CD4-positive, CD25-positive, alpha-beta regulatory T cell (primary cell): ENCODE data around the gene GPR141. TPM values are rescaled to one million over a fixed set of nuclear protein-coding genes. Genes with fewer than 3 reads are reported as not detected.

ENCODE experiments used
- ATAC-seq, 2 donors: fragments of 150-1000 bp; cut with Tn5 transposase; one replicate each; pipeline ENCODE4 v1.10.0; 2021; ENCODE audit warnings: low read depth in 2 of 2, moderate number of reproducible peaks in 2 of 2, moderate library complexity in 1 of 2
- DNase-seq, 3 donors: peaks; one replicate each; pipeline versions ENCODE4 v3.0.0 to v3.0.0-alpha.2; 2012 to 2022; ENCODE audit warnings: mixed read lengths in 1 of 3
- H3K27ac ChIP-seq: one replicate; pipeline ENCODE4 v1.7.0; 2013; ENCODE audit warnings: mild to moderate bottlenecking, low read length; ENCODE audit not compliant: insufficient read depth, poor library complexity, severe bottlenecking
- H3K27me3 ChIP-seq: one replicate; pipeline ENCODE4 v1.7.0; 2013; ENCODE audit warnings: low read length; ENCODE audit not compliant: control insufficient read depth, insufficient read depth
- H3K36me3 ChIP-seq: one replicate; pipeline ENCODE4 v1.7.0; 2013; ENCODE audit warnings: mild to moderate bottlenecking, low read length, moderate library complexity; ENCODE audit not compliant: control insufficient read depth, insufficient read depth
- H3K4me1 ChIP-seq: 2 replicates; pipeline ENCODE4 v1.7.0; 2013; ENCODE audit warnings: mild to moderate bottlenecking, low read length; ENCODE audit not compliant: insufficient read depth, control insufficient read depth, poor library complexity, severe bottlenecking
- H3K4me3 ChIP-seq: one replicate; pipeline ENCODE4 v1.7.0; 2013; ENCODE audit warnings: low read depth, mild to moderate bottlenecking, low read length, moderate library complexity
- H3K9me3 ChIP-seq, 2 experiments: 1 replicate in 1 of 2; 2 replicates in 1 of 2; pipeline ENCODE4 v1.7.0; 2013; ENCODE audit warnings: low read length in 2 of 2, mild to moderate bottlenecking in 1 of 2, moderate library complexity in 1 of 2; ENCODE audit not compliant: control insufficient read depth in 2 of 2
- H3K27ac Mint-ChIP-seq, 3 donors: one replicate each; pipeline ENCODE4 v1.8.0; 2020 to 2022; ENCODE audit warnings: mild to moderate bottlenecking in 3 of 3, mixed read lengths in 3 of 3, moderate library complexity in 2 of 3
- H3K27me3 Mint-ChIP-seq: one replicate; pipeline ENCODE4 v1.8.0; 2022; ENCODE audit warnings: mild to moderate bottlenecking, mixed read lengths
- H3K36me3 Mint-ChIP-seq: one replicate; pipeline ENCODE4 v1.8.0; 2020; ENCODE audit warnings: mixed read lengths
- H3K4me1 Mint-ChIP-seq, 4 donors: one replicate each; pipeline ENCODE4 v1.8.0; 2020 to 2022; ENCODE audit warnings: mixed read lengths in 4 of 4, mild to moderate bottlenecking in 1 of 4
- H3K4me3 Mint-ChIP-seq, 4 donors: one replicate each; pipeline ENCODE4 v1.8.0; 2020 to 2022; ENCODE audit warnings: mild to moderate bottlenecking in 4 of 4, mixed read lengths in 4 of 4, moderate library complexity in 3 of 4
- H3K9me3 Mint-ChIP-seq, 7 donors: one replicate each; pipeline ENCODE4 v1.8.0; 2020 to 2022; ENCODE audit warnings: mixed read lengths in 7 of 7, mild to moderate bottlenecking in 3 of 7, moderate library complexity in 2 of 7
- polyA plus RNA-seq, 4 donors: library from polyadenylated mRNA; unstranded; fragments of 300-500 nt; fragmentation: Illumina TruSeq; gene quantifications; one replicate each; pipeline ENCODE4 v1.2.3, GENCODE V29; 2021
- total RNA-seq: library from RNA; stranded (reverse); gene quantifications from one replicate; pipeline ENCODE4 v1.2.3, GENCODE V29; 2022

GPR141 gene
- total and polyA plus RNA-seq, 5 donors from 2014 or later = not detected

GRCh38 chr7:37671876-37672275 is 11.7 kb upstream of the GPR141 start:
- no peaks in the 10 kb centered on the region for H3K4me1 Mint-ChIP-seq

GRCh38 chr7:37672926-37673325 is 10.6 kb upstream of the GPR141 start:
- Mint-ChIP-seq H3K4me1 (no peaks in the 10 kb centered on the region), H3K27me3 (no peaks in the 10 kb centered on the region), H3K27ac (no peak overlapping the region), H3K9me3 (no peaks in the 10 kb centered on the region), H3K36me3 (no peaks in the 10 kb centered on the region), H3K4me3 (no peak overlapping the region)
- no peak overlapping the region for H3K27ac ChIP-seq
- H3K4me3 ChIP-seq = no peak overlapping the region
- no peaks in the 10 kb centered on the region for H3K4me1 ChIP-seq
- H3K36me3 ChIP-seq = no peaks in the 10 kb centered on the region
- DNase-seq = no peak
- ATAC-seq = no peak
- H3K9me3 ChIP-seq = no peaks in the 10 kb centered on the region
- H3K27me3 ChIP-seq = peaks cover 3% of the 10 kb centered on the region

More at GRCh38 chr7:37671876-37672275, 11.7 kb upstream of the GPR141 start:
- no peak for DNase-seq
- Mint-ChIP-seq H3K4me3 (no peak overlapping the region), H3K36me3 (no peaks in the 10 kb centered on the region), H3K9me3 (peaks cover 0 to under 1% (median 0%) of the 10 kb centered on the region in 7 donors), H3K27me3 (no peaks in the 10 kb centered on the region), H3K27ac (no peak overlapping the region)
- ATAC-seq = no peak
- Histone ChIP-seq H3K36me3 (no peaks in the 10 kb centered on the region), H3K27me3 (peaks cover 3% of the 10 kb centered on the region), H3K4me3 (no peak overlapping the region), H3K27ac (no peak overlapping the region), H3K4me1 (no peaks in the 10 kb centered on the region), H3K9me3 (no peaks in the 10 kb centered on the region)

- Histone ChIP-seq H3K4me1 (no peaks in the 10 kb centered on the region), H3K27ac (no peak overlapping the region), H3K27me3 (peaks cover 3% of the 10 kb centered on the region), H3K9me3 (no peaks in the 10 kb centered on the region), H3K4me3 (no peak overlapping the region), H3K36me3 (no peaks in the 10 kb centered on the region)
- Mint-ChIP-seq H3K27ac (no peak overlapping the region), H3K4me3 (no peak overlapping the region), H3K4me1 (no peaks in the 10 kb centered on the region), H3K27me3 (no peaks in the 10 kb centered on the region), H3K9me3 (no peaks in the 10 kb centered on the region), H3K36me3 (no peaks in the 10 kb centered on the region)
- no peak for ATAC-seq
- no peak for DNase-seq
These were observed 10.0 kb upstream of the GPR141 start for GRCh38 chr7:37673523-37673922.

- DNase-seq = no peak
- H3K27ac Mint-ChIP-seq = no peak overlapping the region
- no peak overlapping the region for H3K27ac ChIP-seq
- H3K9me3 ChIP-seq = no peaks in the 10 kb centered on the region
- H3K27me3 ChIP-seq = peaks cover 3% of the 10 kb centered on the region
- no peaks in the 10 kb centered on the region for H3K4me1 ChIP-seq
- H3K4me1 Mint-ChIP-seq = no peaks in the 10 kb centered on the region
- no peak for ATAC-seq
- no peak overlapping the region for H3K4me3 ChIP-seq
- no peaks in the 10 kb centered on the region for H3K9me3 Mint-ChIP-seq
- no peaks in the 10 kb centered on the region for H3K36me3 ChIP-seq
- no peaks in the 10 kb centered on the region for H3K27me3 Mint-ChIP-seq
- H3K4me3 Mint-ChIP-seq = no peak overlapping the region
- no peaks in the 10 kb centered on the region for H3K36me3 Mint-ChIP-seq
These were observed 9.0 kb upstream of the GPR141 start for GRCh38 chr7:37674531-37674930.

GRCh38 chr7:37675749-37676148 is 7.8 kb upstream of the GPR141 start:
- Mint-ChIP-seq H3K9me3 (no peaks in the 10 kb centered on the region), H3K27ac (no peak overlapping the region), H3K27me3 (peaks cover 1% of the 10 kb centered on the region), H3K4me3 (no peak overlapping the region), H3K36me3 (no peaks in the 10 kb centered on the region), H3K4me1 (no peaks in the 10 kb centered on the region)
- Histone ChIP-seq H3K27ac (no peak overlapping the region), H3K4me1 (no peaks in the 10 kb centered on the region), H3K9me3 (no peaks in the 10 kb centered on the region), H3K36me3 (no peaks in the 10 kb centered on the region), H3K27me3 (peaks cover 3% of the 10 kb centered on the region), H3K4me3 (no peak overlapping the region)
- ATAC-seq (no peak), DNase-seq (no peak)

GRCh38 chr7:37684927-37685326 is 1.4 kb downstream of the GPR141 start:
- H3K4me3 ChIP-seq = no peak overlapping the region

GRCh38 chr7:37686556-37687345 is 3.2 kb downstream of the GPR141 start:
- Mint-ChIP-seq H3K9me3 (peaks cover 0 to 5% (median 1%) of the 10 kb centered on the region in 7 donors), H3K4me1 (no peaks in the 10 kb centered on the region), H3K4me3 (no peak overlapping the region), H3K36me3 (no peaks in the 10 kb centered on the region), H3K27me3 (no peaks in the 10 kb centered on the region), H3K27ac (no peak overlapping the region)
- DNase-seq = no peak
- H3K27me3 ChIP-seq = no peaks in the 10 kb centered on the region
- H3K27ac ChIP-seq = no peak overlapping the region
- H3K36me3 ChIP-seq = no peaks in the 10 kb centered on the region
- H3K9me3 ChIP-seq = no peaks in the 10 kb centered on the region
- ATAC-seq = no peak
- H3K4me3 ChIP-seq = no peak overlapping the region
- no peaks in the 10 kb centered on the region for H3K4me1 ChIP-seq

More at GRCh38 chr7:37684927-37685326, 1.4 kb downstream of the GPR141 start:
- peaks cover 0 to 3% (median 0%) of the 10 kb centered on the region in 7 donors for H3K9me3 Mint-ChIP-seq
- Histone ChIP-seq H3K27ac (no peak overlapping the region), H3K9me3 (no peaks in the 10 kb centered on the region), H3K27me3 (no peaks in the 10 kb centered on the region), H3K36me3 (no peaks in the 10 kb centered on the region), H3K4me1 (no peaks in the 10 kb centered on the region)
- no peak for ATAC-seq
- no peak for DNase-seq
- peaks cover 5% of the 10 kb centered on the region for H3K27me3 Mint-ChIP-seq
- no peaks in the 10 kb centered on the region for H3K4me1 Mint-ChIP-seq
- no peak overlapping the region for H3K4me3 Mint-ChIP-seq
- H3K36me3 Mint-ChIP-seq = no peaks in the 10 kb centered on the region
- H3K27ac Mint-ChIP-seq = no peak overlapping the region

- Histone ChIP-seq H3K27ac (no peak overlapping the region), H3K36me3 (no peaks in the 10 kb centered on the region), H3K27me3 (no peaks in the 10 kb centered on the region), H3K9me3 (no peaks in the 10 kb centered on the region), H3K4me3 (no peak overlapping the region), H3K4me1 (no peaks in the 10 kb centered on the region)
- DNase-seq = no peak
- Mint-ChIP-seq H3K4me3 (no peak overlapping the region), H3K36me3 (no peaks in the 10 kb centered on the region), H3K4me1 (no peaks in the 10 kb centered on the region), H3K27me3 (no peaks in the 10 kb centered on the region), H3K9me3 (peaks cover 0 to 9% (median 2%) of the 10 kb centered on the region in 7 donors), H3K27ac (no peak overlapping the region)
- ATAC-seq = no peak
These were observed 6.6 kb downstream of the GPR141 start for GRCh38 chr7:37690206-37690605.
